ENCODE data around the gene SLC17A2. TPM values are rescaled to one million over a fixed set of nuclear protein-coding genes. Genes with fewer than 3 reads are reported as not detected.

SLC17A2 gene
- total RNA-seq, 2 donors from 2014 or later, result not detected

DNA sequence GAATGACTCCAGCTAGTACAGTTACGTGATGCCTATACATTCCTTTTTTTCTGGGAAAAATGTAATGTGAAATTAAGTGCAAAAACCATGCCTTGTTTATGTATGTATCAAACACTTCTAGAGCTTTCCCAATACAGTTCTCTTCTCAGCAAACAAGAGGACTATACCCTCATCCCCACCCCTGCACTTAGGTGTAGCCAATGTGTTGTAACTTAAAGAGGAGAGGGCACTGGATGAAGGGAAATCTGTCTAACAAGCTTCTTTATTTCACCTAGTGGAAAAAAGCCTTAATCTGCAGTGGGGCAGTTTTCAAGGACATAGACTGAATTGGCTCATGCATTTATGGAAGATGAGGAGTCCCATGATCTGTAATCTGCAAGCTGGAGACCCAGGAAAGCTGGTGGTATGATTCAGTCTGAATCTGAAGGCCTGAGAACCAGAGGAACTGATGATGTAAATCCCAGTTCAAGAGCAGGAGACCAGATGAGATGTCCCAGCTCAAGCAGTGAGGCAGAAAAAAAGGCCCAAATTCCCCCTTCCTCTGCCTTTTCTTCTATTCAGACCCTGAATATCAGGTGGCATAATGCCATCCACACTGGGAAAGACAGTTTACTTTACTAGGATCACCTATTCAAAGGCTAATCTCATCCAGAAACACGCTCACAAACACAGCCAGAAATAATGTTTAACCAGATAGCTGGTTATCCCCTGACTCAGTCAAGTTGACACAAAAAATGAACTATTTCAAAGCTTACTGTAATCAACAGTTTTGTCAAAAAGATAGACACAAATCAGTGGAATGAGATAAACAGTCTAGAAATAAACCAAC, 30.7 kb downstream of the SLC17A2 start:
- DNase-seq (ENCODE audit: low spot score), result no peak
- Histone ChIP-seq H3K4me3 (no peak overlapping the region), H3K4me1 (no peaks in the 10 kb centered on the region), H3K9me3 (no peaks in the 10 kb centered on the region), H3K27me3 (no peaks in the 10 kb centered on the region), H3K27ac (no peak overlapping the region), H3K36me3 (no peaks in the 10 kb centered on the region)
- no peak for TF ChIP-seq CTCF (IDR thresholded peaks at IDR 0.05)

DNA sequence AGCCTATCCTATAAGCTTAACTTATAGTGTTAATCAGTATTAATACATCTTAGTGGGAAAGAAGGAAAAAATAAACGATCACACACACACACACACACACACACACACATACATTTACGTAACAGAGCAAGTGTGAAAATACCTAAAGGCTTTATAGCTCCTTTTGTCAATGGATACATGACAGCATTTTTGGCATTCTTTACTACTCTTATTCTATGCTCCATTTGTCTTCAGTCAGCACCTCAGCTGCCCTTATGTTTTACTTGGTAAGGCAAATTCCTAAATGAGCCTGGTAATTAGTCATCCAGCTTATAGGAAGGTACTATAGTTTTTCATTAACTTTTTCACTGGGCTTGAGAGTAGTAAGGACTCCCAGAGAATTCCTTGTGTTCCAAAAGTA, 31.4 kb downstream of the SLC17A2 start:
- no peak for TF ChIP-seq CTCF (IDR thresholded peaks at IDR 0.05)

DNA sequence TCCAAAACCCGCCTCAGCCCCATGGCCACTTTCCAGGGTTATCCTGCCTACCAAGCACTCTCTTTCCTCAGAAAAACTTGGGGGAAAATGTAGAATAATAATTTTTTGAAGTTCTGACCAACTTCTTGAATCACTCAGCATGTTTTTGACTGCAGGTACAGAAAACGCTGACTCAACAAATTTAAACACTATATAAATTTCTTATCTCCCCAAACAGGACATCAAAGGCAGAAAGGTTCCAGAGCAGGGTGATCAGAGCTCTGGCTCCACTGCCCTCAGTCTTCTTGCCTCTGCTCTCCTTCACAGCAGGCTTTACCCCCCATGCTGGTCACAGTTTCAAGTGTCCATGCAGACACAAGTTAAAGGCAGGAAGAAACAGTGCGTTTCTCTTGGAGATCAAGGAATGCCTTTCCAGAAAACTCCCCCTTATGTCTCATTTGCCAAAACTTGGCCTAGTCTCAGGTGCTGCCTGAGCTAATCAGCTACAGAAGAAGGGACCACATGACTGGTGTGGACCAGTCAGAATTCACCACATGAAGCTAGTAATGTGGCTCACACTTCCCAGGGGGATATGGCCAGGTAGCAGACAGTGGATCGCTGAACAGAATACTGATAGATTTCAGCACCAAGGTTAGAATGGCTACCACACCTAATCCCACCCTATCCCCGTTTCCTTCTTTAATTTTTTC, 32.1 kb downstream of the SLC17A2 start:
- Histone ChIP-seq H3K9me3 (no peaks in the 10 kb centered on the region), H3K27me3 (no peaks in the 10 kb centered on the region), H3K4me3 (no peak overlapping the region), H3K36me3 (no peaks in the 10 kb centered on the region), H3K4me1 (no peaks in the 10 kb centered on the region), H3K27ac (no peak overlapping the region)
- no peak for TF ChIP-seq CTCF (IDR thresholded peaks at IDR 0.05)
- no peak for DNase-seq (ENCODE audit: low spot score)

More for the DNA sequence above, 31.4 kb downstream of the SLC17A2 start:
- Histone ChIP-seq H3K27ac (no peak overlapping the region), H3K27me3 (no peaks in the 10 kb centered on the region), H3K9me3 (no peaks in the 10 kb centered on the region), H3K36me3 (no peaks in the 10 kb centered on the region), H3K4me1 (no peaks in the 10 kb centered on the region), H3K4me3 (no peak overlapping the region)
- DNase-seq (ENCODE audit: low spot score), result no peak

DNA sequence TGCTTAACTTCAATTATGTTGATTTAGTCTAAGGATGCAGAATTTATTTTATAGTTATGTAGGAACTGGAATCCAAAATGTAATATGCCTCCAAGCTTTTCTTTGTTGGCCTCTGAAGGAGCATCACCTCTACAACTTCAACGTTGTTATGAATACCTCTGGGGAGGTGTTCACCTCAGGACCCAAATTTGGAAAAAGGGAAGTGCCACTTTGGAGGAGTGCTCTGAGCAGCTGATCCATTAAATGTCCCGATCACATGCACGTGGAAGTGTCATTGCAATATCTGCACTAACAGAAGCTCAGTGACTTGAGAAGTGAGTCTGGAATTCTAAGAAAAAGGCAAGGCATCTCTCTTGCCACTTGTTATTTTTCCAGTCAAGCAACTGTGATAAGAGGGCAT, 34.2 kb downstream of the SLC17A2 start:
- H3K36me3 ChIP-seq, result no peaks in the 10 kb centered on the region
- H3K9me3 ChIP-seq, result no peaks in the 10 kb centered on the region
- no peak for TF ChIP-seq CTCF (IDR thresholded peaks at IDR 0.05)
- H3K4me3 ChIP-seq, result no peak overlapping the region
- no peaks in the 10 kb centered on the region for H3K27me3 ChIP-seq
- DNase-seq (ENCODE audit: low spot score), result no peak
- H3K4me1 ChIP-seq, result no peaks in the 10 kb centered on the region
- no peak overlapping the region for H3K27ac ChIP-seq

GRCh38 chr6:25895771-25896170, 34.7 kb downstream of the SLC17A2 start:
- no peaks in the 10 kb centered on the region for H3K9me3 ChIP-seq
- H3K36me3 ChIP-seq, result no peaks in the 10 kb centered on the region
- no peaks in the 10 kb centered on the region for H3K4me1 ChIP-seq
- no peaks in the 10 kb centered on the region for H3K27me3 ChIP-seq
- no peak for TF ChIP-seq CTCF (IDR thresholded peaks at IDR 0.05)
- H3K27ac ChIP-seq, result no peak overlapping the region
- no peak overlapping the region for H3K4me3 ChIP-seq
- DNase-seq (ENCODE audit: low spot score), result no peak

Data from right atrium auricular region (tissue), 2 donors.